Smooth muscle cell (in vitro differentiated cells): ENCODE results near the gene ADM. TPM values are rescaled to one million over a fixed set of nuclear protein-coding genes. Genes with fewer than 3 reads are reported as not detected.

Source experiments
- DNase-seq: peaks from one replicate; lab custom pipeline; 2025; ENCODE audit not compliant: unreplicated experiment; lab: John Stamatoyannopoulos, UW
- H2AFZ ChIP-seq: fragments of 200-600 bp; sonication (generic); 2 replicates; pipeline ENCODE4 v1.6.0; 2016; ENCODE audit warnings: antibody characterized with exemption, low read depth, mild to moderate bottlenecking
- H3F3A ChIP-seq: fragments of 200-600 bp; sonication (generic); 2 replicates; pipeline ENCODE4 v1.6.0; 2017; ENCODE audit warnings: antibody characterized with exemption, low read depth
- H3K27ac ChIP-seq: fragments of 200-600 bp; sonication (generic); 2 replicates; pipeline ENCODE4 v1.5.1; 2016; ENCODE audit warnings: low read depth, mild to moderate bottlenecking
- H3K27me3 ChIP-seq: fragments of 200-600 bp; sonication (generic); 2 replicates; pipeline ENCODE4 v1.6.1; 2016; ENCODE audit warnings: low read depth, mild to moderate bottlenecking
- H3K36me3 ChIP-seq: fragments of 200-600 bp; sonication (generic); 2 replicates; pipeline ENCODE4 v1.5.1; 2016; ENCODE audit warnings: low read depth
- H3K4me1 ChIP-seq: fragments of 200-600 bp; sonication (generic); 2 replicates; pipeline ENCODE4 v1.5.1; 2016; ENCODE audit warnings: low read depth
- H3K4me2 ChIP-seq: fragments of 200-600 bp; sonication (generic); 2 replicates; pipeline ENCODE4 v1.6.0; 2016; ENCODE audit warnings: mild to moderate bottlenecking
- H3K4me3 ChIP-seq: fragments of 200-600 bp; sonication (generic); 2 replicates; pipeline ENCODE4 v1.5.1; 2016; ENCODE audit warnings: mild to moderate bottlenecking
- H3K79me2 ChIP-seq: fragments of 200-600 bp; sonication (generic); 2 replicates; pipeline ENCODE4 v1.6.0; 2016; ENCODE audit warnings: low read depth, mild to moderate bottlenecking
- H3K9ac ChIP-seq: fragments of 200-600 bp; sonication (generic); 2 replicates; pipeline ENCODE4 v1.6.0; 2016; ENCODE audit warnings: low read depth
- H3K9me3 ChIP-seq: fragments of 200-600 bp; sonication (generic); replicated peaks from 2 replicates; pipeline ENCODE4 v1.5.1; 2016; ENCODE audit warnings: low read depth
- H4K20me1 ChIP-seq: fragments of 200-600 bp; sonication (generic); 2 replicates; pipeline ENCODE4 v1.6.0; 2016; ENCODE audit warnings: low read depth
- CTCF ChIP-seq: fragments of 200-600 bp; sonication (generic); IDR thresholded peaks from 2 replicates; pipeline ENCODE4 v1.5.1; 2017; ENCODE audit warnings: borderline replicate concordance, mild to moderate bottlenecking, antibody characterized with exemption; ENCODE audit not compliant: insufficient read depth, poor library complexity, severe bottlenecking
- WGBS: methylation state at CpG from one replicate; pipeline ENCODE4 v1.1.7; 2016; ENCODE audit warnings: low lambda C conversion rate; 5-methylcytosine and 5-hydroxymethylcytosine counted together
- polyA plus RNA-seq: library from polyadenylated mRNA; unstranded; fragments of >200 nt; fragmentation: Nextera tagmentation; extraction: Ambion mirVana; gene quantifications from 2 replicates; pipeline ENCODE4 v1.2.1, GENCODE V29; 2016
- total RNA-seq: library from RNA; depleted of rRNA; stranded (reverse); fragments of >200 nt; gene quantifications from 2 replicates; pipeline ENCODE4 v1.2.3, GENCODE V29; 2014

Gene ADM
- total and polyA plus RNA-seq, 2 experiments from 2014 or later = 47.6 to 53.0 TPM

- Histone ChIP-seq H4K20me1 (no peaks in the 10 kb centered on the region), H3K9me3 (no peaks in the 10 kb centered on the region), H3K4me3 (no peak overlapping the region), H3K4me2 (peak overlapping the region; percentile 69), H3K4me1 (peaks cover 22% of the 10 kb centered on the region), H3K9ac (no peak overlapping the region), H2AFZ (no peak overlapping the region), H3K36me3 (no peaks in the 10 kb centered on the region), H3K27me3 (no peaks in the 10 kb centered on the region), H3K79me2 (no peaks in the 10 kb centered on the region), H3K27ac (no peak overlapping the region), H3F3A (no peaks in the 10 kb centered on the region)
- 26% methylated on average over 8 of the region's 8 CpGs for WGBS
- DNase-seq = no peak
- TF ChIP-seq CTCF = peak; percentile 51
These were observed 18.2 kb downstream of the ADM start for GRCh38 chr11:10322830-10323792.

- 55% methylated on average over 1 of the region's 1 CpG for WGBS
- Histone ChIP-seq H3K27me3 (no peaks in the 10 kb centered on the region), H3K79me2 (no peaks in the 10 kb centered on the region), H4K20me1 (no peaks in the 10 kb centered on the region), H3K4me3 (no peak overlapping the region), H3K4me2 (no peak overlapping the region), H3K27ac (no peak overlapping the region), H3F3A (no peaks in the 10 kb centered on the region), H3K9ac (no peak overlapping the region), H3K4me1 (peaks cover 16% of the 10 kb centered on the region), H2AFZ (no peak overlapping the region), H3K9me3 (no peaks in the 10 kb centered on the region), H3K36me3 (no peaks in the 10 kb centered on the region)
- TF ChIP-seq CTCF = no peak
- DNase-seq = no peak
These were observed 18.9 kb downstream of the ADM start for GRCh38 chr11:10323793-10324170.

- Histone ChIP-seq H3K36me3 (no peaks in the 10 kb centered on the region), H3K4me1 (peaks cover 16% of the 10 kb centered on the region), H3K27ac (no peak overlapping the region), H3K9ac (no peak overlapping the region), H3K9me3 (no peaks in the 10 kb centered on the region), H2AFZ (no peak overlapping the region), H3K4me3 (no peak overlapping the region), H3K4me2 (no peak overlapping the region), H3K79me2 (no peaks in the 10 kb centered on the region), H3K27me3 (no peaks in the 10 kb centered on the region), H4K20me1 (no peaks in the 10 kb centered on the region), H3F3A (no peaks in the 10 kb centered on the region)
- DNase-seq = no peak
- no peak for TF ChIP-seq CTCF
- 87% methylated on average over 3 of the region's 3 CpGs for WGBS
These were observed 19.6 kb downstream of the ADM start for GRCh38 chr11:10324474-10324873.
